DND-41 (cell line): ENCODE data around the gene COA8.
"Not testable (repeated sequence)": the region's sequence is repeated elsewhere in the genome, so short reads cannot be mapped to it uniquely, and the experiment has no call there.

ENCODE experiments used
- ATAC-seq: fragments of 200-7000 bp; cut with Tn5 transposase; 3 replicates; pipeline ENCODE4 v1.9.1; 2021; ENCODE audit warnings: low read depth; ENCODE audit not compliant: insufficient read depth
- DNase-seq: peaks from one replicate; pipeline ENCODE4 v3.0.0-alpha.2; 2020
- H2AFZ ChIP-seq: 2 replicates; pipeline ENCODE4 v1.6.0; 2012; ENCODE audit warnings: low read depth, low read length
- H3K27ac ChIP-seq: 2 replicates; pipeline ENCODE4 v1.5.1; 2012; ENCODE audit warnings: low read length, inconsistent platforms
- H3K27me3 ChIP-seq: fragments of 200-600 bp; sonication (generic); 2 replicates; pipeline ENCODE4 v1.6.0; 2012; ENCODE audit warnings: low read length, mild to moderate bottlenecking, inconsistent platforms; ENCODE audit not compliant: insufficient read depth, poor library complexity
- H3K36me3 ChIP-seq: 2 replicates; pipeline ENCODE4 v1.5.1; 2012; ENCODE audit warnings: low read length, inconsistent platforms; ENCODE audit not compliant: insufficient read depth
- H3K4me1 ChIP-seq: 2 replicates; pipeline ENCODE4 v1.5.1; 2012; ENCODE audit warnings: mild to moderate bottlenecking, low read length; ENCODE audit not compliant: insufficient read depth
- H3K4me2 ChIP-seq: 2 replicates; pipeline ENCODE4 v1.6.0; 2012; ENCODE audit warnings: mild to moderate bottlenecking, moderate library complexity, low read length, inconsistent platforms; ENCODE audit not compliant: insufficient read depth
- H3K4me3 ChIP-seq, 2 experiments: fragments of 200-600 bp in 1 of 2; shearing (Covaris generic) in 1 of 2; 2 replicates each; pipeline ENCODE4 v1.5.1; 2012 to 2016; ENCODE audit warnings: inconsistent platforms in 2 of 2, low read length in 2 of 2, mild to moderate bottlenecking in 2 of 2, low read depth in 1 of 2, moderate library complexity in 1 of 2
- H3K79me2 ChIP-seq: 2 replicates; pipeline ENCODE4 v1.6.0; 2012; ENCODE audit warnings: low read length, inconsistent platforms; ENCODE audit not compliant: insufficient read depth
- H3K9ac ChIP-seq: 2 replicates; pipeline ENCODE4 v1.6.0; 2012; ENCODE audit warnings: low read depth, mild to moderate bottlenecking, inconsistent platforms, low read length, moderate library complexity
- H3K9me3 ChIP-seq: 2 replicates; pipeline ENCODE4 v1.5.1; 2012; ENCODE audit warnings: low read length, moderate library complexity, mild to moderate bottlenecking, inconsistent platforms; ENCODE audit not compliant: insufficient read depth, severe bottlenecking
- H4K20me1 ChIP-seq: 2 replicates; pipeline ENCODE4 v1.6.0; 2012; ENCODE audit warnings: low read length; ENCODE audit not compliant: insufficient read depth
- EZH2 ChIP-seq: IDR thresholded peaks from 3 replicates; pipeline ENCODE4 v1.6.1; 2012; ENCODE audit warnings: borderline replicate concordance, low read depth, mild to moderate bottlenecking, moderate library complexity, low read length, inconsistent platforms; ENCODE audit not compliant: severe bottlenecking
- TF ChIP-seq, protein P1 (sequence below): IDR thresholded peaks from 2 replicates; pipeline ENCODE4 v1.5.1; 2012; ENCODE audit warnings: borderline replicate concordance, low read length, moderate library complexity, mild to moderate bottlenecking; ENCODE audit not compliant: poor library complexity, severe bottlenecking; ENCODE audit errors: extremely low read depth

Gene COA8

DNA sequence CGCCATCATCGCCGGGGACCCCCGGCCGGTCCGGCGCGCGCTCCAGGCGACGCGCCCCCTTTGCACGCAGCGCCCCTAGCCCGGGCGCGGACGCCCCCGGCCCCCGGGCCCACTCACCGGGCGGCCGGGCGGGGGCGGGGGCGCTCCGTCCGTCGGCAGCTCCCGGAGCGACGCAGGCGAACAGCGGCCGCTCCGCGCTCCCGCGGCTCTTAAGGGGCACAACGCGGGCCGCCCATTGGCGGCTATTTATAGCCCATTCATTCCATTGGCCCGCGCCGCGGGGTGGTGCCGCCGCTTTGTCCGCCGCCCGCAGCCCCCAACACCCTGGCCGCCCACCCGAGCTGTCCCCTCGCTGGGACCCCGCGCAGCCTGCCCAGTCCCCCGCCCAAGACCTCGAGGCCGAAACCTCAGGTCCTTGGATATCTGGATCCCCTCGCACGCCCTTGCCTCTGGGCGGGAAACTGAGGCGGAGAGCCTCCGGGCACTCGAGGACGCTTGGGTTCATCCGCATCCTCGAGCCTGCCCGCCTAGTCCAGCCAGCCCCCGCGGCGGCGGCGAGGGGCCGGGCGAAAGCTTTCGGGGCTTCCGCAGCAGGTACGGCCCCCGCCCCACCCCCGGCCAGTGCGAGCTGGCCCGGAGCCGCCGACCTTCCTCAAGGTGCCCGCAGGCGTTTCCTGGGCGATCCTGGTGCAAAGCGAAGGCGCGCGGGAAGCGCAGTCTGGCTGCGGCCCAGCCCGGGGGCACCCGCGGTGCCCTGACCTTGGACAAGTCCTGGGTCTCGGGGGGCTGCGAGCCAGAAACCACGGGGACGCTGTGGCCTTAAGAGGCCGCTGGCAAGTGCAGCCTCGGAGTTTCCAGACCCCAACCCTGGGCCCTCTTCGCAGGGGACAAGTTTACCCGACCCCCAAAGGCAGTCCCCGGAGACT is 39.8 kb upstream of the COA8 start, which contains the start of gene CKB:
TSS of gene CKB (minus strand) at position 182 of the 926 bp plus-strand sequence. CDS start 337 bp downstream, outside the sequence.
- Histone ChIP-seq H3K27me3 (no peaks in the 10 kb centered on the region), H3K36me3 (no peaks in the 10 kb centered on the region), H3K79me2 (peaks cover 2% of the 10 kb centered on the region; the same call in 1 of the 2 replicates), H3K4me3 (no peak within 1 kb of the TSS), H3K4me1 (peaks cover 12% of the 10 kb centered on the region), H2AFZ (no peak within 1 kb of the TSS), H3K9ac (no peak within 1 kb of the TSS), H3K4me2 (no peak within 1 kb of the TSS), H3K9me3 (no peaks in the 10 kb centered on the region), H3K27ac (no peak within 1 kb of the TSS), H4K20me1 (0 out of 2 replicates have a peak, but pooled peaks cover 4% of the 10 kb centered on the region)
- no peak for TF ChIP-seq EZH2
- TF ChIP-seq, protein P1, sequence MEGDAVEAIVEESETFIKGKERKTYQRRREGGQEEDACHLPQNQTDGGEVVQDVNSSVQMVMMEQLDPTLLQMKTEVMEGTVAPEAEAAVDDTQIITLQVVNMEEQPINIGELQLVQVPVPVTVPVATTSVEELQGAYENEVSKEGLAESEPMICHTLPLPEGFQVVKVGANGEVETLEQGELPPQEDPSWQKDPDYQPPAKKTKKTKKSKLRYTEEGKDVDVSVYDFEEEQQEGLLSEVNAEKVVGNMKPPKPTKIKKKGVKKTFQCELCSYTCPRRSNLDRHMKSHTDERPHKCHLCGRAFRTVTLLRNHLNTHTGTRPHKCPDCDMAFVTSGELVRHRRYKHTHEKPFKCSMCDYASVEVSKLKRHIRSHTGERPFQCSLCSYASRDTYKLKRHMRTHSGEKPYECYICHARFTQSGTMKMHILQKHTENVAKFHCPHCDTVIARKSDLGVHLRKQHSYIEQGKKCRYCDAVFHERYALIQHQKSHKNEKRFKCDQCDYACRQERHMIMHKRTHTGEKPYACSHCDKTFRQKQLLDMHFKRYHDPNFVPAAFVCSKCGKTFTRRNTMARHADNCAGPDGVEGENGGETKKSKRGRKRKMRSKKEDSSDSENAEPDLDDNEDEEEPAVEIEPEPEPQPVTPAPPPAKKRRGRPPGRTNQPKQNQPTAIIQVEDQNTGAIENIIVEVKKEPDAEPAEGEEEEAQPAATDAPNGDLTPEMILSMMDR: no peak
- ATAC-seq (no peak), DNase-seq (no peak)

DNA sequence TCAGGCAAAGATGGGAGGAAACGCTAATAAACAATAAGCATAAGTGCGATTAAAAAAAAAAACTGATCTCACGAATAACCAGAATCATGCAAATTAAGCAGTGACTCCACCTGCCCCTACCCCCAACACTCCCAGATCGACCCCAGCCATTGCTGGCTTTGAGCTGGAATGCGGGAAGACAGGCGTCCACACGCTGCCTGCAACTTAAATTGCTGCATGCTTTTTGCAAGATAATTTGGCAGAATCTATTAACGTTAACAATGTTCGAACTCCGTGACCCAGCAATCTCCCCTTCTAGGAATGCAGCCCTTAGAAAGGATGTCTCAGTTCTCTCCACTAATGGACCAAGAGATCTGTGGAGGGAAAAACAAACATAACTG is 39.2 kb upstream of the COA8 start:
- Histone ChIP-seq H3K4me3 (no peak overlapping the region), H3K27ac (no peak overlapping the region), H3K4me1 (peaks cover 19% of the 10 kb centered on the region), H3K9me3 (no peaks in the 10 kb centered on the region), H4K20me1 (no peaks in the 10 kb centered on the region), H3K36me3 (no peaks in the 10 kb centered on the region; the same call in 1 of the 2 replicates), H3K4me2 (no peak overlapping the region), H2AFZ (no peak overlapping the region), H3K9ac (no peak overlapping the region), H3K27me3 (no peaks in the 10 kb centered on the region), H3K79me2 (peaks cover 8% of the 10 kb centered on the region)
- TF ChIP-seq EZH2: no peak
- TF ChIP-seq, protein P1: no peak
- DNase-seq (no peak), ATAC-seq (no peak)

- H3K4me3 ChIP-seq: no peak overlapping the region
- H3K4me1 ChIP-seq: peaks cover 20% of the 10 kb centered on the region
- no peaks in the 10 kb centered on the region for H3K9me3 ChIP-seq
- H3K36me3 ChIP-seq: no peaks in the 10 kb centered on the region; the same call in 1 of the 2 replicates
- no peak for TF ChIP-seq EZH2
- TF ChIP-seq, protein P1: peak; percentile 29
- H3K4me2 ChIP-seq: no peak overlapping the region
- no peak overlapping the region for H2AFZ ChIP-seq
- H3K27ac ChIP-seq: no peak overlapping the region
- no peaks in the 10 kb centered on the region for H4K20me1 ChIP-seq
- no peak overlapping the region for H3K9ac ChIP-seq
- no peaks in the 10 kb centered on the region for H3K27me3 ChIP-seq
- DNase-seq (no peak), ATAC-seq (no peak)
- peaks cover 15% of the 10 kb centered on the region for H3K79me2 ChIP-seq
Measured at GRCh38 chr14:103524002-103524935, 38.5 kb upstream of the COA8 start.

GRCh38 chr14:103525430-103526246 is 37.1 kb upstream of the COA8 start:
- H3K9me3 ChIP-seq, ATAC-seq, H3K9ac ChIP-seq, H3K36me3 ChIP-seq, H2AFZ ChIP-seq, H3K4me3 ChIP-seq, DNase-seq, H3K27me3 ChIP-seq, H3K4me2 ChIP-seq, H3K27ac ChIP-seq: not testable (repeated sequence)
- peaks cover 30% of the 10 kb centered on the region for H3K4me1 ChIP-seq
- peaks cover 11% of the 10 kb centered on the region for H4K20me1 ChIP-seq
- H3K79me2 ChIP-seq: peaks cover 28% of the 10 kb centered on the region
